T-helper 1 cell (primary cell): ENCODE measurements around the gene TFDP1.
"Not testable (repeated sequence)": the region's sequence is repeated elsewhere in the genome, so short reads cannot be mapped to it uniquely, and the experiment has no call there.

Experiments used
- DNase-seq, 5 donors: peaks; one replicate each; pipeline ENCODE4 v3.0.0-alpha.2; 2012 to 2020

The TFDP1 gene

DNA sequence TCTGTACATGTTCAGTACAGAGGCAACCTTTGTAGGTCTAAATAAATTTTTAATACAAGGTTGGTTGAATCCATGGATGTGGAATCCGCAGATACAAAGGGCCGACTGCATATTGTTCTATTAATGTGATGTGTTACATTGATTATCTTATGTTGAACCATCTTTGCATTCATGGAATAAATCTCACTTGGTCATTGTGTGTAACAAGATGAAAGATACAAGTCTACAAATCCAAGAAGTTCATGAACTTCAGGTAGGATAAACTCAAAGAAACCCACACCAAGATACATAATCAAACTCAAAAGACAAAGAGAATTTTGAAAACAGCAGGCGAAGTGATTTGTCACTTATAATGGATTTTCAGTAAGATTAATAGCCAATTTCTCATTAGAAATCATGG is 8.0 kb upstream of the TFDP1 start:
- no peak for DNase-seq

DNA sequence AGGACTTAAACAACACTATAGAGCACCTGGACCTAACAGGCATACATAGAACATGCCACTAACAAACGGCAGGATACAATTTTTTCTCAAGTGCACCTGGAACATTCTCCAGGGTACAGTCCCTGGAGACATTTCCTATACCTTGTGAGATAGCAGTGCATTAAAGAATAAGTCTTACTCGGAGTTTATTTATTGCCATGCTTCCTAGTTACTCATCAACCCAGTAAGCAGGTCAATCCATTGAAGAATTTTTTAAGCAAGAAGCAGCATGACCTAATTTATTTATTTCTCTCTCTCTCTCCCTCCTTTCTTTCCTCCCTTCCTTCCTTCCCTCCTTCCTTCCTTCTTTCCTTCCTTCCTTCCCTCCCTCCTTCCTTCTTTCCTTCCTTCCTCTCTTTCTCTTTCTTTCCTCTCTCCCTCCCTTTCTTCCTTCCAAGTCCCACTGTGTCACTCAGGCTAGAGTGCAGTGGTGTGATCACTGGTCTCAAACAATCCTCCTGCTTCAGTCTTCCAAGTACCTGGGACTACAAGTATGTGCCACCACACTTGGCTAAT is 6.6 kb upstream of the TFDP1 start:
- DNase-seq = no peak

DNA sequence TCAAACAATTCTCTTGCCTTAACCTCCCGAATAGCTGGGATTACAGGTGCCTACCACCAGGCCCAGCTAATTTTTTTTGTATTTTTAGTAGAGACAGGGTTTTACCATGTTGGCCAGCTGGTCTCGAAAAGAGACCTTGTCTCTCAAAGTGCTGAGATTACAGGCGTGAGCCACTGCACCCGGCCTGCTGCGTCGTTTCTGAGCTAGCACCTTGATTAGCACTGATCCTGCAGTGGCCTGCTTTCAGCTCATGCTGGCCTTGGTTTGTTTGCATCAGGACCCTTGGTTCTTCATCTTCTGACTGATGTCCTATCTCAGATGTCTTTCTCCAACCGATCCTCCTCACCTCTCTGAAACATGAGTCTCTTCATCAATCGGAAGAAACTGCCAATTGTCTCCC is 4.9 kb upstream of the TFDP1 start:
- DNase-seq = no peak

DNA sequence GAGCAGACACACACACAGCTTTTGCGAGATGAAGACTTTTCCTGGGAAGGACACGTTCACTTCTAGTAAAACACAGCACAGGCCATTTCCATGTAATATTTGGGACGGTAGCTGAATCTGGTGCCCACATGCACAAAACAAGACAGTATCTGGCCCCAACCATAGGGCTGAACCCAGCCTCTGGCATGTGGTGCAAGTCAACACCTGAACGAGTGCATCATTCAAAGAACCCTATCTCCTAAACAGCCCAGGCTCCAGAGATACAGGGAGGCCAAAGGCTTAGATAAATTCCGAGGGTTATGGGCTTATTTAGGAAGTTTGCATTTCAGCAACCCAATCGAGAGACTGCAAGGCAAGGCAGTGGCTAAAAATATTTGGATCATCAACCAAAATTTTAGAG is 2.7 kb upstream of the TFDP1 start:
- no peak for DNase-seq

DNA sequence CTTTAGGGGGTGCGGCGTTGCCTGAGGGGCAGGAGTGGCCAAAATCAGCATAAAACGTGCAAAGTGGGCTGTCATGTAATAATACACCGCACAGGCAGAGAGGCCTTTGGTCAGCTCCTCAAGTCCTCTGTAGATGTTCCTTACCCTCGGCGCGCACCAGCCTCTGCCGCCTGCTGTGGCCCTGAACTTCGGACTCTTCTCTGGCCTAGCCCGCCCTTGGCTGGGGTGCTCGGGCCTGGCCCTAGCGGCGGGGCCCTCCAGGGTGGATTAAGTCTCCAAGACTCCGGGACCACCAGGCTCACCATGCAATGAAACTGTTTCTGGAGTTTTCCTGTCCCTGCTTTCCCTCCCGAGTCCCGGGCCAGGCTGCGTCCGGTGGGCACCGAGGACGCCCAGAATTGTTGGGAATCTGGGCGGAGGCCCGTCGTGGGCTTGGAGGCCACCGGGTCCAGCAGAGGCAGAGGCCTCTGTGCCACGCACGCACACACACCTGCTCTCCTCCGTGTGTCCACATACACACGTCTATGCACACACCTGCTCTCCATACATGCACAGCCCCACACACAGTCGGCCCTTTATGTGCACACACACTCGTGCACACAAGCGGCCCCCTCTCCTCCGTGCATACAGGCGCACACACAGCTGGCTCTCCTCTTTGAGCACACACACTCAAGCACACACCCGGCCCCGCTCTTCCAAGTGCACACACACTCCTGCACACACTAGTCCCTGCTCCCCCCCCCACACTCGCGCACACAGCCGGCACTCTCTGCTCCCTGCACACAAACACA is 1.5 kb upstream of the TFDP1 start:
- DNase-seq = no peak

DNA sequence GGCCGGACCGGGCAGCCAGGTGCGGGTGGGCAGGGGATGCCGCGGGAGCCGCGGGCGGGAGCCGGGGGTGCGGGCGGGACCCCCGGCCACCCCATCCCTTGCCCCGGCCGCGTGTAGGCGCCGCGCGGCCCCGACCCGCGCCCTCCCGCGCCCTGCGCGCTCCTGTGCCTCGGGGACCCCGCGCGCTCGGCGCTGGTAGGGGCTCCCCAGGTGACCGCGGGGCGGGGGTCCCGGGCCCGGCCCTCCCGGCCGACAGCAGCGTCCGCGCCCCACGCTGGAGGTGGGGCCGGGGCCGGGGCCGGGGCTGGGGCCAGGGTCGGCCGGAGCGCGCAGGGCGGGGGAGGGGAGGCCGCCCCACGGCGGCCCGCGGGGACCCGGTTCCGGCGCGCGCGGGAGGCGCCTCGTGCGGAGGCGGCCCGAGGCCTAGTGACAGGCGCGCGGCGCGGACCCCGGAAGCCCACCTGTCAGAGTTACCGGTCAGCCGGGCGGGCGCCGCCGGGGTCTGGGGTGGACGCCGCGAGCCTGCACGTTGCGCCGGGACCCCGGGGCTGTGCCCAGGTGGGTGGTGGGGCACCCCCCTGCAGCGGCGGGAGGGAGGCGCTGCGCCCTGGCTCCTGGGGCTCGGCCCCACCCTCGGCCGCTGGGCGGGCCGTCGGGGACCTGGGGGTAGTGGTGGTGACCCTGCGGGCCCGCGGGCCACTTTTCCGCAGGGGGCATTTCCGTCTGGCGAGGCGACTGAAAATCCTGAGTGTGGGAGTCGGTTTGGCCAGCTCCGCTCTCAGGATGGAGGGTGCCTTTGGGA is 518 bp downstream of the TFDP1 start:
- peak in 1 of 5 donors; percentile 17 for DNase-seq

DNA sequence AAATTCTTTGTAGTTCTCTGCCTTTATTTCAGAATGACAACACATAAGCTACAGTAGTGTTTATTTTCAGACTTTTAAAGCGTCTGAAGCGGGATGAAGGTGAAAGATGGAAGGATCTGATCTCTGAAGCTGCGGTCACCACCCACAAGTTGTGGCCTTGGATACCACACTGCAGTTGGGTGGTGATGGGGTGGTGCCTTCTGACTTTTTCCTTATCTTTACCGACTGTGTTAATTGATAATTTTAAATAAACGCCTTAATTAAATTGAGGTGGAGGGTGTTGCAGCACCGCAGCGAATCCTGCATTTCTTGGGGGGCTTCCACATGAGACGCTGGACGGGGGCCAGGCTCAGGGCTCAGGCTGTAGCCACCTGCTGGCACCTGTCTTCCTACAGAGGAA is 1.3 kb downstream of the TFDP1 start:
- no peak for DNase-seq

DNA sequence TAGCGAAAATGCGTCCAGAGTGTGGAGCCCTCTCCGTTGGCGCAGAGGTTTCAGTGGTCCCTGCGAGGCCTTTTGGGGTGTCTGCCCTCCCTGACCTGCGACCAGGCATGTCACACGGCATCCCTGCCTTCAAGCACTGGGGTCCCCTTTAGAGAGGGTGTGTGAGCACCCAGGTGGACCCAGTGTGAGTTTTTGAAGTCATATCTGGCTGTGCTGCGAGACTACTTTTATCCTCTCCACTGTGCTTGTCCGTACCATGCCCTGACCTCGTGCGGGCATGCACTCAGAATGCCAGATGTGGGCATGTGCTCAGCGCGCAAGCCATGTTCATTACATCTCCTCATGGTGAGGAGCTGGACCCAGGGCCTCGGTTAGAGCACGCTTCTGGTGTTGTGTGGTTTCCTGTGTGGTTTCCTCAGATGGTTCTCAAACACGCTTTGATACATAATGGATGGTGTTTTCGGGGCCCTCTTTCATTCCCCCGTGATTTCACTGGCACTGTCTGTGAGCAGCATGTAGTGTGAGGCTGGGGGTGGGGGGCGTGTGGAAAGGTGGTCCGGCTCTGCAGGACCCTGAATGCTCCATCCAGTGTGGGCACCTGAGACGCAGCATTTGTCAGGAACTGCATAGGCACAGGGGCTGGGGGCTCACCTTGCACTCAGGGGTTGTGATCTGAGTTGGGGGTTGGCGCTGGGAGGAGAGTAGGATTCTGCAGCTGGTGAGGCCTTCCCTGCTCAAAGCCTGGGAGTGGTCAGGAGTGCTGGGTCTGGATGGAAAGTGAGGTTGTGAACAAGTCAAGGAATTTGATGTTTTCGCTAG is 2.3 kb downstream of the TFDP1 start:
- DNase-seq = peak in 1 of 5 donors; percentile 40

DNA sequence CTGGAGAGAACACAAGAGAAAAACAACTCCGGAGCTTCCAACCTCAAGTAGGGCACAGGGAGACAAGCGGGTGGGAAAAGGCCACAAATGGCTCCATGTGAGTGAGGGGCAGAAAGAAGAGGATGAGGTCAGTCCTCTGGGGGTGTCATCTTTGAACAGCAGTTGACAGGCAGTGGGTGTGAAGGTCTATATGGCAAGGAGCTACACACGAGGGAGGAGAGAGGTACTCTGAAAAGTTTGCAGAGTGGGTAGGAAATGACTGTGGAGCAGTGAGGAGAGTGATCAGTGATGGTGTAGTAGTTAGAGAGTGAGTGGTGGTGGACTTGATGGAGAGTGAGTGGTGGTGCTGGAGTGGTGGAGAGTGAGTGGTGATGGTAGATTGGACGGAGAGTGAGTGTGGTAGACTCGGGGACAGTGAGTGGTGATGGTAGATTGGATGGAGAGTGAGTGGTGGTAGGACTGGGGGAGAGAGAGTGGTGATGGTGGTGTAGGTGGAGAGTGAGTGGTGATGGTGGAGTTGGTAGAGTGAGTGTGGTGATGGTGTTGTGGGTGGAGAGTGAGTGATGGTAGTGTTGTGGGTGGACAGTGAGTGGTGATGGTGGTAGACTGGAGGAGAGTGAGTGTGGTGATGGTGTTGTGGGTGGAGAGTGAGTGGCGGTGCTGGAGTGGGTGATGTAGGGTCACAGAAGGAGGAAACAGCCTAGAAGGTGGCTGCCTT is 4.0 kb downstream of the TFDP1 start:
- DNase-seq = no peak

DNA sequence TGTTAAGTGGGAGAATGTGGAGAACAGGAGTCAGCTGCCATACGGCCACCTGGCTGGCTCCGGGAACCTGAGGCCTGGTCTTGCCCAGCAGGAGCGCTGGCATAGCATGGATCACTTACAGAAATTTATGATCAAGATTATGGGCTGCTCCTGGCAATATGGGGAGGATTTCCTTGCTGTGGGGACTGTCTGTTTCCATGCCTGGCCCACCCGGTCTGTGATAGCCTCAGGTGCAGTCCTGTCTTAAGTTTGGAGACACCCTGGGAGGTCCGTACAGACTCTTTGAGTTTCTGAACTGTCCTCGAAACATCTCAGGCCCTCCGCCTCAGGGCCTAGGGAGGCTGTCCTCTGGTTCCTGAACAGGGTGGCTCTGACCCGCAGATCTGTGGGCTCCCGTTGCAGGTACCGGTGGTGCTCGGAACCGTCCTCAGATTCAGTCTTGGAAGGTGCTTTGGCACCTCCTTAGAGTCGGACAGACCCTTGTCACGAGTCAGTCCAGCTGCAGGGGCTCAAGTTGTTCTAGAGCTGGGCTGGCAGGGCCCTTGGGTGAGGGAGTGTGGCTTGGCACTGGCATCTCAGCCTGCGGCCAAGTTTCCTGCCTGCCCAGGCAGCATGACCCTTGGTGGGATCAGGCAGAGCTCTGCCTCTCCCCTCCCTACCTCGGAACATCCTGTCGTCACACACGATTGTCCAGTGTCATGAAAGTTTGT is 4.9 kb downstream of the TFDP1 start:
- DNase-seq = no peak

DNA sequence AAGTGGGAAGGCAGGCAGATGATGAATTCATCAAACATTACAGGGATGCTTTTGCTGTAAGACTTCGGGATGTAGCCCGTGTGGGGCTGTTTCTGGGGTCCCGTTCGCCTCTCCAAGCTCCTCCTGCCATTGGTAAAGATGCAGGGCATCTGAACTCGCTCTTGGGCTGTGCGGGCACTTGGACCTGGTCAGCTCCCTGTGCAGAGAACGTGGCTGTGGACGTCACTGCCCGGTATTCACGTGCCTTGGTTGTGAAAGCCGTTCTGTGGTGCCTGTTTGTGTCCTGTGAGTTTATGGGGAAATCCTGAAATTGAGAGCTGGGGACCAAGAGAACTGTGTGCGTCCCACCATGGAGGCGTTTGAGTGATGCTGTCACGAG is 5.4 kb downstream of the TFDP1 start:
- no peak for DNase-seq

DNA sequence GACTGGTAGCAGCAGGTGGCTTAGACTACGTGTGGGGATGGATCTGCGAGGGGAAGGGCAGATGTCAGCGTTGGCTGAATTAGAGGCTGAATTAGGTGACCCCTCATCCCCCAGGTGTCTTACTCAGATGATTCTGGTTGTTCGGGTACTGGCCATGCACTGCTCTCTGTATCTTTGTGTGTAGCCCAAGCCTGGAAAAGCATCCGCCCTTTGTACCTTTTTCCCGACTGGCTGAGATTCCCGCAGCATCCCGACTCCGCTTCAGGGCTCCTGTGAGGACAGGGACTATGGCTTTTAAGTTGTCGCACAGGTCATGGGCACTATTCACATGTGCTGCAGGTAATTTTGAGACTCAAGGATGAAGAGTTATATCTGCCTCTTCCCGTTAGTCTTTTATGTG is 7.2 kb downstream of the TFDP1 start:
- DNase-seq = no peak

DNA sequence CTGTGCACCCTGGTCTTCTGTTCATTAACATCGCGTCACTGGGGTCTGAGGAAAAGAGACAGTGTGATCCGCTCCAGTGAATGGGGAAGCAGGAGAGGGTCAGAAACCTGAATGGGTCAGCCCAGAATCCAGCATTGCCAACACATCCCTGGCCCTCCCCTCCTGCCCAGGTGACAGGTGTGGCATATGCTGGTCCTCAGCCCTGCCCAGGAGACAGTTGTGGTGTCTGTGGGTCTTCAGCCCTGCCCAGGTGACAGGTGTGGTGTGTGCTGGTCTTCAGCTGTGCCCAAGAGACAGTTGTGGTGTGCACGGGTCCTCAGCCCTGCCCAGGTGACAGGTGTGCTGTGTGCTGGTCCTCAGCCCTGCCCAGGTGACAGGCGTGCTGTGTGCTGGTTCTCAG is 8.0 kb downstream of the TFDP1 start:
- DNase-seq = no peak

DNA sequence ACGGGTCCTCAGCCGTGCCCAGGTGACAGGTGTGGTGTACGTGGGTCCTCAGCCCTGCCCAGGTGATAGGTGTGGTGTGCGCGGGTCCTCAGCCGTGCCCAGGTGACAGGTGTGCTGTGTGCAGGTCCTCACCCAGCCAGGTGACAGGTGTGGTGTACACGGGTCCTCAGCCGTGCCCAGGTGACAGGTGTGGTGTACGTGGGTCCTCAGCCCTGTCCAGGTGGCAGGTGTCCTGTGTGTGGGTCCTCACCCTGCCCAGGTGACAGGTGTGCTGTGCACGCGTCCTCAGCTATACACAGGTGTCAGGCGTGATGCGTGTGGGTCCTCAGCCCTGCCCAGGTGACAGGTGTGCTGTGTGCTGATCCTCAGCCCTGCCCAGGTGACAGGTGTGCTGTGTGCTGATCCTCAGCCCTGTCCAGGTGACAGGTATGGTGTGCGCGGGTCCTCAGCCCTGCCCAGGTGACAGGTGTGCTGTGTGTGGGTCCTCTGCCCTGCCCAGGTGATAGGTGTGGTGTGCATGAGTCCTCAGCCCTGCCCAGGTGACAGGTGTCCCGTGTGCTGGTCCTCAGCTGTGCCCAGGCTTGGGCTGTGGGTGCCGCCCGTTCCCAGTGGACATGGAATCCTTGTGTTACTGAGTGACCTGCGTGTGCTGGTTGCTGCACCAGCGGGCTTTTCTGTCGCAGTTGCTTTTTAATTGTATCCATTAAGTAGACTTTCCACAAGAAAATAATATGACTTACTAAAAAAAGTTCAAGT is 9.7 kb downstream of the TFDP1 start:
- not testable (repeated sequence) for DNase-seq

DNA sequence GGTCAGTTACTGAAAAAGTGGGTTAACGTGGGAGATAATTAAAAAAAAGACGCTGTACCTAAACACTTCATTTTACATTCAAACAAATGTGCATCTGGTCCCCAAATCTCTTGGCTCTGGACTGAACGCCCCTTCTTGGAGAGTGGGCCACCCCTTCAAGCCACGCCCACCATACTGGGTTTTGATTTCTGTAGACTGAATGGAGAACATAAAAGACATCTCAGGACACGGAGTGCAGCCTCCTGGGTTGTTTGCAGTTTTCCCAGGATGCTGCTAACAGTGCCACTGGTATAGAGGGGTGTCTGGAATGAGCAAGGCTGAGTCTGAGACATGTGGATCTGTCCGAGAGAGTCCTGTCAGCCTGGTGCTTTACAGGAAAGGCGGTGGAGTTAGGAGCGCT is 10.6 kb downstream of the TFDP1 start:
- no peak for DNase-seq

DNA sequence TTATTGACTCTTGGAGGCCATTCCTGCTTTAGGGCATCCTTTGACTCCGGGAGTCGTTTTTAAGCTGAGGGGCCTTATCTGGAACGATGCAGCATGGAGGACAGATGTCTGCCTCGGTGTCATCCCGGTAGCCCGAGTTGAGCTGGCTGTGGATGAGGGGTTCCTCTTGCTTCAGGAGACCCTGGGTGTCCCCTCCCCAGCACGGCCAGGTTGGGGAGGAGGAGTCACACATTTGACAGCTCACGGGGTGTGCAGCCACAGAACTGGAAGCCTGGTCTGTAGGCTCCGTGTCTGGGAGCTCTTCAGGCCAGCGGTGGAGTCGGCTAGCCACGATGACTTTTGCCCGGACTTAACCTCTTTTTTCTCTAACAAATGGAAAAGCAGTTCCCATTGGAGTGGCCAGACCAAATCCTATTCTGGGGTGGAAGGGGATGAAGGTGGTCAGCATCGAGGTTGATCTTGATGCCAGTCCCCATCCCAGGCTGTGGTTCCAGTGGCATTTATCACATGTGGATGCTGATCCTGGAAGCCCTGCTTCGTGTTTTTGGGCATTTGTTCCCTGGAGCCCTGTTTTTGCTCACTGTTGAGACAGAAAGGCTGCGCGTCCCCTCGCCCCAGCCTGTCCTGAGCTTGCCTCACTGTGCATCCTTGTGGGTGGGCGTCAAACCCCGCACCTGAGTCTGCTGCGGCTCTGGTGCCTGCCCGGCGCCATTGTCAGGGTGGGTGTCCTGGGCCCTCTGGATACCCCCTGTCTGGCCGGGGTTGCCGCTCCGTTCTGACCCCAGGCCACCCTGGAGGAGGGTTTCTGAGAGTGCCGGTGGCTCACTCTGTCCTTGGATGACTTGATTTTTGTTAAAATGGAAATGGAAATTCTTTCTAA is 12.0 kb downstream of the TFDP1 start:
- no peak for DNase-seq

DNA sequence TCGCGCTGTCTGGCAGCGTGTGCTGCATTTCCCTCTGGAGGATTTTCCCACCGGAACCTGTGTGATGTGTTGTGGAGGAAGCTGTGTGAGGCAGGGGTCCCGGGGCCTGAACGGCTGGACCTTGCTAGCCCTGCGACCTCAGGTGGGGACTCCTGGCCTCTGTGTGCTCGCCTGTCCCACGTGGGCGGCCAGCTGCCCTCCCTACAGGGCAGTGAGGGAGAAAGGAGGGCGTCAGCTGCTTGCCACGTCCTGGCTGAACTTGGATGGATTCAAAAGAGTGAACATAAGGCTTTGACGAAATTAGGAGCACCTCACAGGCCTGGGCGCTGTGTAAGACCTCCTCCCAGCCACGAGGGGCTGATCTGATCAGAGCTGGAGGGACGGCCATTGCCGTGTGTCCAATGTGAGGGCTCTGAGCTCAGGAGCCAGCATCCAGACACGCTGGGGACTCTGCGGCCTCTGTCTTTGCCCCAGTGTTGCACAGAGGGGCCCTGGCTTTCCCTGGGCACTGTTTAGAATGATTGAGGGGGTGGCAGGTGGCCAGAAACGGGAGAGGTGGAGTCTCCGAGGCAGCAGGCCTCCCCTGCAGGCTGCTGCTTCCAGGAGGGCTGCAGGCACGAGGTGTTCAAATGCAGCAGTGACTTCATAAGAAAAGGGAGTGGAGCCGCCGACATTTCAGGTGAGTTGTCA is 13.0 kb downstream of the TFDP1 start:
- DNase-seq = no peak

DNA sequence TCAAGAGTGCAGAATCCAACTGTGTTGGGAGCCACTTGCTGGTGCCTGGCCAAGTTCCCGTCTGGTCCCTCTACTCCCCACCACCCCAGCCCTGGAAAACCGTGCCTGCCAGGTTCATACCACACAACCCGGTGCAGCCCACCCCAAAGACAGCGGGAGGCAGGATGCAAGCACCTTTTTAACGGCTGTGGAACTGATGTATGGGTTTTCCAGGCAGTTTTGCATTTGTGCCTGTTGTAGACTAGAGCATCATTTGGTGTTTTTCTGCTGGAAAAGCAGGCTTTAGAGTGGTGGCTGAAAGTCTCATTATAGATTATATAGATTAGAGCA is 13.5 kb downstream of the TFDP1 start:
- no peak for DNase-seq

DNA sequence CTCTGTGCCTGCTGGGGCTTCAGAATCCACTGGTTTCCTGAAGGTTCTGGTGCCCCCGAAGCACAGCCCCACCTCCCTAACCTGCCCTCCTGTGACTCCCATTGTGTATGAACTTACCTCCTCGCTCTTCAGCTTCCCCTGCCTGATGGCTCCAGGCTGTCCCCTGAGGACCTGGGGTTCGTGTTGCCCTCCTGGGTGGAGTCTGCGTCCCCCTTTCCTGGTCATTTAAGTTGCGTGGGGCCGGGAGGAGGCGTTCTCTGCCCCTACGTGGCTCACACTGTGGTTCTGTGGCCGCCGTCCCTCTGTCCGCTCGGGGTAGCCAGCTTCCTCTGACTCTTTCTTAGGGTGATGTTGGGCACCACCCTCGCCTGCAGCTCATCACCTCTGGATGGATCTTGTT is 13.9 kb downstream of the TFDP1 start:
- DNase-seq = no peak

DNA sequence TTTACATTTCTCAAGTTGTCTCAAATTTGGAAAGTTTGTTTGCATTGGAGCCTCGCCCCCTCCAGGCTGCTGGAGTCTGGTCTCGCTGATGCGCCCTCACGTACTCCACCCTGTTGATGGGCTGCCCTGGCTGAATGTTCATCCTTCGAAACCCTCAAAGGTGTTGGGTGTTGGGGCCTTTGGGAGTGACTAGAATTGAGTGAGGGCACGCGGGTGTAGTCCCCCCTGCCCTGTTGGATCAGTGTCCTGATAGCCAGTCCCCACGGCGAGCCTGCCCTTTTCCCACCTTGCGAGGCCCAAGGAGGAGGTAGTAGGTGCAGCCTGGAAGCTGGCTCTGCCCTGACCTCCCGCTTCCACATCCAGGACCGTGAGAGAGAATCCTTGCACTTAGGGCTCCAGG is 14.8 kb downstream of the TFDP1 start:
- no peak for DNase-seq
